ENCODE measurements around the gene ITGB2.

- TF ChIP-seq CTCF (IDR thresholded peaks at IDR 0.05 in 2 of 3, conservative IDR thresholded peaks at IDR 0.05 in 1 of 3; ENCODE audit: borderline replicate concordance in 1 of 3, insufficient read depth in 1 of 3, low read depth in 2 of 3, low read length in 2 of 3) (no peak), REST (IDR thresholded peaks at IDR 0.05; ENCODE audit: low read depth) (no peak), EGR1 (IDR thresholded peaks at IDR 0.05; ENCODE audit: low read depth) (no peak), POLR2A (IDR thresholded peaks at IDR 0.05; ENCODE audit: borderline replicate concordance, extremely low read depth, insufficient read depth, insufficient read length) (no peak), SRF (IDR thresholded peaks at IDR 0.05; ENCODE audit: low read depth) (no peak), EZH2 (IDR thresholded peaks at IDR 0.05) (no peak)
Measured at GRCh38 chr21:44923480-44924084, 2.9 kb upstream of the ITGB2 start.
